GM12892 (cell line): ENCODE results near the gene BLZF1.

Source experiments
- POLR2A ChIP-seq: IDR thresholded peaks from 2 replicates; pipeline ENCODE4 v1.6.1; 2011; ENCODE audit warnings: low read depth, low read length, control low read depth
- POLR2AphosphoS5 ChIP-seq: IDR thresholded peaks from 2 replicates; pipeline ENCODE4 v1.6.1; 2011; ENCODE audit warnings: low read depth, low read length, control low read depth
- TAF1 ChIP-seq: IDR thresholded peaks from 2 replicates; pipeline ENCODE4 v1.6.1; 2011; ENCODE audit warnings: low read depth, mild to moderate bottlenecking, control low read depth, low read length, borderline replicate concordance

GRCh38 chr1:169367686-169368405 is at the start of gene BLZF1, which contains the start of gene NME7:
- peak; percentile 39; the same call in 1 of the 2 replicates for TF ChIP-seq POLR2A
- TF ChIP-seq TAF1, result no peak
- peak; percentile 38; the same call in 1 of the 2 replicates for TF ChIP-seq POLR2AphosphoS5
